Ectodermal cell (in vitro differentiated cells): ENCODE data around the gene HPCAL1.
"Not testable (repeated sequence)": the region's sequence is repeated elsewhere in the genome, so short reads cannot be mapped to it uniquely, and the experiment has no call there.

ENCODE experiments used
- H3K27ac ChIP-seq: 2 replicates; pipeline ENCODE4 v1.7.0; 2013; ENCODE audit warnings: mild to moderate bottlenecking, low read depth, low read length; ENCODE audit not compliant: insufficient read depth, poor library complexity, severe bottlenecking
- H3K27me3 ChIP-seq: 2 replicates; pipeline ENCODE4 v1.7.0; 2013; ENCODE audit warnings: mild to moderate bottlenecking, low read length; ENCODE audit not compliant: insufficient read depth, control insufficient read depth, poor library complexity, severe bottlenecking
- H3K36me3 ChIP-seq: one replicate; pipeline ENCODE4 v1.7.0; 2013; ENCODE audit warnings: low read length; ENCODE audit not compliant: control insufficient read depth, insufficient read depth
- H3K4me1 ChIP-seq: one replicate; pipeline ENCODE4 v1.7.0; 2013; ENCODE audit warnings: low read length; ENCODE audit not compliant: control insufficient read depth, insufficient read depth
- H3K4me3 ChIP-seq: 2 replicates; pipeline ENCODE4 v1.7.0; 2013; ENCODE audit warnings: low read depth, low read length, control low read depth; ENCODE audit not compliant: insufficient read depth
- H3K9me3 ChIP-seq: 2 replicates; pipeline ENCODE4 v1.7.0; 2013; ENCODE audit warnings: mild to moderate bottlenecking, low read length, moderate library complexity; ENCODE audit not compliant: control insufficient read depth
- WGBS, 2 experiments: methylation state at CpG; one replicate each; pipeline ENCODE4 v1.1.7; 2013; ENCODE audit warnings: missing lambda C conversion rate in 2 of 2; 5-methylcytosine and 5-hydroxymethylcytosine counted together

HPCAL1 gene

DNA sequence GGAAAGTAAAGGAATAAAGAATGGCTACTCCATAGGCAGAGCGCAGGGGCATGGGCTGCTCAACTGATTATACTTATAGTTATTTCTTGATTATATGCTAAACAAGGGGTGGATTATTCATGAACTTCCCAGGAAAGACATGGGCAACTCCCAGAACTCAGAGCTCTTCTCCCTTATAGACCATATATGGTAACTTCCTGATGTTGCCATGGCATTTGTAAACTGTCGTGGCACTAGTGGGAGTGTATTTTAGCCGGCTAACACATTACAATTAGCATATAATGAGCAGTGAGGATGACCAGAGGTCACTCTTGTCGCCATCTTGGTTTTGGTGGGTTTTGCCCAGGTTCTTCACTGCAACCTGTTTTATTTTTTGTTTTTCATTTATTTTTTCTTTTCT lies 7.1 kb upstream of the HPCAL1 start:
- not testable (repeated sequence) for H3K27ac ChIP-seq, H3K4me1 ChIP-seq, H3K4me3 ChIP-seq, H3K9me3 ChIP-seq, H3K27me3 ChIP-seq, H3K36me3 ChIP-seq
- 97 to 99% methylated on average over 3 to 4 of the region's 4 CpGs for WGBS, 2 experiments

DNA sequence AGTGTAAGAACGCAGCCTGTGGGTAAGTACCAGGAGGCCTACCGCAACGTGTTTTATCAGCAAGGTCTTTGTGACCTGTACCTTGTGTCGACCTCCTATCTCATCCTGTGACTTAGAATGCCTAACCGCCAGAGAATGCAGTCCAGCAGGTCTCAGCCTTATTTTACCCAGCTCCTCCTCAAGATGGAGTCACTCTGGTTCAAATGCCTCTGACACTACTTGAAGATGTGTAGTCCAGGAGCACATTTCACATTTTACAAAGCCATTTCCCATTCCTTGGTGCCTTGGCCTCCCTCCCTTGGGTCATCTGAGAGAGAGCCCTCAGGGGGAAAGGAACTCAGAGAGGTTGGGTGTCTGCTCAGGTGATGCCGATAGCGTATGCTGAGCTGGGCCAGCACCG lies 6.6 kb upstream of the HPCAL1 start:
- 93 to 95% methylated on average over 8 of the region's 8 CpGs for WGBS, 2 experiments
- Histone ChIP-seq H3K36me3 (no peaks in the 10 kb centered on the region), H3K27me3 (no peaks in the 10 kb centered on the region), H3K4me1 (no peaks in the 10 kb centered on the region), H3K9me3 (no peaks in the 10 kb centered on the region), H3K4me3 (no peak overlapping the region), H3K27ac (no peak overlapping the region)

DNA sequence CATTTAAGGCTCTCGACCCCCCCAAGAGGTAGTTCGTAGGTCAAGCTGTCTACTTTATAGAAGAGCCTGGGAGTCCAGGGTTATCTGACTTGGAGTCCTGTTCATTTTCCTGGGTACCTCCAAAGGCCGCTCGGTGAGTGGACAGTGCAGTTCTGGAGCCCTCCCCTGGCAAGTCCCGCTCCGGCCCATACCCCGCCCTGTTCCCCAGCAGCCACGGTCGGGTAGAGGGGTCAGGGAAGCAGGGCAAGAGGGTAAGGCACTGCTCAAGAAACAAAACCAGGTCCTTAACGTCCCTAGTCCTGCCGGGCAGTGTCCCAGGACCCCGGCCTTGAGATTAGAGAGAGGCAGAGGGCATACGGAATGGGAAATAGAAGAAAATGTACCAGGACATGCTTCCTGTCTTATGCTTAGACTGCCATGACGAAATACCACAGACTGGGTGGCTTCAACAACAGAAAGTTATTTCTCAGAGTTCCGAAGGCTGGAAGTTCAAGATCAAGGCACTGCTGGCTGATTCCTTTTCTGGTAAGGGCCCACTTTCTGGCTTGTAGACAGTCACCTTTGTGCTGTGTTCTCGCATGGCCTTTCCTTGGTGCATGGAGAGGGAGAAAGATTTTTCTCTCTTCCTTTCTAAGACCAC lies 5.4 kb upstream of the HPCAL1 start:
- WGBS, 2 experiments: 91 to 93% methylated on average over 15 to 16 of the region's 16 CpGs

DNA sequence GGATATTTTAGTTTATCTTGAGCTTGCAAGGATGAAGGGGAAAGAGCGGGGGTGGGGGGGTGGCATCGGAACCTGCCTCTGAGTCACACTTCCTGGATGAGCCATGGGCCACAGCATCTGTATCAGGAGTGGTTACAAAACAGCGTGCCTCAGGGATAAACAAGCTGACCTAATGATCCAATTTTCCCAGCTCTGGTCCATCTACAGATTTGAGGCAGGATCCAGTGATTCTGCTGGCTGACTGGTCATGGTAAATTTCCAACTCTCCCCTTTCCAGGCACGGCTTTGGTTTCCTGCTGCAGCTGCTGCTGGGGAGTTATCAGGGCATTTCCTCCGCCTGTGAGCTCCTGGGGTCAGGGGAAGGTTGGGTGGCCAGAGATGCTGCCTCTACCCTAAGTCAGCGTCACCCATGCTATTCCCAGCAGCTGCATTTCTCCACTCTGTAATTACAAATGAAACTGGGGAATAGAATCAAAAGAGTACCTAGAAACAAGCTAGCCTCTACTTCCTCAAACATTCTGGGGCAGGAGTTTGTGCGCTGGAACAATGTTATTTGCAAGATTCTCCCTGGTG lies 4.7 kb upstream of the HPCAL1 start:
- H3K27ac ChIP-seq: no peak overlapping the region
- H3K36me3 ChIP-seq: no peaks in the 10 kb centered on the region
- no peaks in the 10 kb centered on the region for H3K9me3 ChIP-seq
- peaks cover 4% of the 10 kb centered on the region for H3K27me3 ChIP-seq
- no peak overlapping the region for H3K4me3 ChIP-seq
- 79 to 85% methylated on average over 7 of the region's 7 CpGs for WGBS, 2 experiments
- peaks cover 5% of the 10 kb centered on the region for H3K4me1 ChIP-seq

More for the DNA sequence above, 5.4 kb upstream of the HPCAL1 start:
- Histone ChIP-seq H3K27me3 (no peaks in the 10 kb centered on the region), H3K4me1 (peaks cover 5% of the 10 kb centered on the region), H3K4me3 (no peak overlapping the region), H3K9me3 (no peaks in the 10 kb centered on the region), H3K36me3 (no peaks in the 10 kb centered on the region), H3K27ac (no peak overlapping the region)

DNA sequence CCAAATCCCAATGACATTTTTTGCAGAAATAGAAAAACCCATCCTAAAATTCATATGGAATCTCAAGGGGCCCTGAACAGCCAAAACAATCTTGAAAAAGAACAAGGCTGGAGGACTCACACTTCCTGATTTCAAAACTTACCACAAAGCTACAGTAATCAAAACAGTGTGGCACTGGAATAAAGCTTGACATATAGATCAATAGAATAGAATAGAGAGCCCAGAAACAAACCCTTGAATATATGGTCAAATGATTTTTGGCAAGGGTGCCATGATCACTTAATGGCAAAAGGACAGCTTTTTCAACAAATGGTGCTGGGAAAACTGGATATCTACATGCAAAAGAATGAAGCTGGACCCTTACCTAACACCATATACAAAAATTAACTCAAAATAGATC lies 3.9 kb upstream of the HPCAL1 start:
- H3K9me3 ChIP-seq, H3K36me3 ChIP-seq, H3K4me1 ChIP-seq, H3K4me3 ChIP-seq, H3K27ac ChIP-seq: not testable (repeated sequence)
- peaks cover 11% of the 10 kb centered on the region for H3K27me3 ChIP-seq

DNA sequence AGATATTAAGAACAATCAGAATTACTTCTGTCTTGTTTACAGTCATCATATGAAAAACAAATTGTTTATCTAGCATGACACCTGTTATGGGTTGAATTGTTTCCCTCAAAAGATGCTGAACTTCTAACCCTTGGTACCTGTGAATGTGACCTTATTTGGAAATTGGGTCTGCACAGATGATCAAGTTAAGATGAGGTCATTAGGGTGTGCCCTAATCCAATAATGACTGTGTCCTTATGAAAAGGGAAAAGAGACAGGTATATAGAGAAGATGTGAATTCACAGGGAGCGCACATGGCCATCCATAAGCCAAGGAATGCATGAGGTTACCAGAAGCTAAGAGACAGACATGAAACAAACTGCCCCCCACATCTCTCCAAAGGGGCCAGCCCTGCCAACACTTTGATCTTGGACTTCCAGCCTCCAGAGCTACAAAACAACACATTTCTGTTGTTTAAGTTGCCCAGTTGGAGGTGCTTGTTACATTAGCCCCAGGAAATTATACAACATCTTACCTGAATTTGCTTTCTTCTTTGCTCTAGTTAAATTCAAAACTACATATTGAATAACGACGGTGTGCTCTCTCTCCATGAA lies 2.3 kb upstream of the HPCAL1 start:
- Histone ChIP-seq H3K9me3 (no peaks in the 10 kb centered on the region), H3K27ac (no peak overlapping the region), H3K36me3 (no peaks in the 10 kb centered on the region), H3K4me1 (peaks cover 15% of the 10 kb centered on the region), H3K4me3 (no peak overlapping the region), H3K27me3 (peaks cover 28% of the 10 kb centered on the region)
- 91 to 94% methylated on average over 3 of the region's 3 CpGs for WGBS, 2 experiments

DNA sequence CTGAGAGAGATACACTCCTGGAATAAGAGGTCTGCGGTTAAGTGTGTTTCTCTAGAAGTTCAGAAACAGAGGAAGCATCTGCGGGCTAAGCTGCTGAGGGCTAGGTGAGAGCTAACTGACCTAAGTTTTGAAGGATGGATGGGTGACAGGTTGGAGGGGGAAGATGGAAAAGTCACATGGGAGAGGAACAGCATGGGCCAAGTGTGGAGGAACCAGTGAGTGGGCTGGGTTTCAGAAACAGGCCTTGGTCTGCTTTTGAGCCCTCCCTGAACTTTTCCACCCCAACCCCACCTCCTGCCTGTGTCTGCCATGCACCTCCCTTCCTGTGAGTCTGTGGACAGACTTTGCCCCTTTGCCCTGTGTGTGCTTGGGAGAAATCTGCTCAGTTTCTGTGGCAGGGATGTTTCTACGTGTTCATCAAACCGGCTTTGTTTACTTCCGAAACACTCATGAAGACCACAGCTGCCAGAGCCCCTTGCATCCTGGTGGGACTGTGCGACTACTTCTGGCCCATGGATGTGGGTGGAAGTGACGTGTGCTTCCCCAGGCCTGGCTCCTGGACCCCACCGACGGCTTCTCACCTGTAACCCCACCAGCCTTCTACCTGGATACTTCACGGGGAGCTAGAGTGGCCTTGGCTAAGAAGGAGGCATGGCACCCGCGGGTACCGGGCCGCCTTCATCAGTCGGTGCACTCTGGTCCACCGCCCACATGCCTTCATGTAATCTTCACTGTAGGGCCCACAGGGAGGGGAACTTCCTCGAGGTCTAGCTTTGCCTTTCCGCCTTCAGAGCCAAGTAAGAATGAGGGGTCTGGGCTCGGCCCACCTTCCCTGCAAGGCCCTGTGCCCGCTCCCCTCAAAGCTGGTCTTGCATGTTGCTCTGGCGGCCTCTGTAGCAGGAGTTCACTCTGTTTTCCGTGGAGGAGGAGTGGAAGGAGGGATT lies 1.4 kb upstream of the HPCAL1 start:
- Histone ChIP-seq H3K27me3 (peaks cover 36% of the 10 kb centered on the region), H3K36me3 (no peaks in the 10 kb centered on the region), H3K27ac (peak overlapping the region; percentile 53), H3K9me3 (no peaks in the 10 kb centered on the region), H3K4me3 (no peak overlapping the region), H3K4me1 (peaks cover 15% of the 10 kb centered on the region)
- WGBS, 2 experiments: 89 to 90% methylated on average over 22 of the region's 22 CpGs

DNA sequence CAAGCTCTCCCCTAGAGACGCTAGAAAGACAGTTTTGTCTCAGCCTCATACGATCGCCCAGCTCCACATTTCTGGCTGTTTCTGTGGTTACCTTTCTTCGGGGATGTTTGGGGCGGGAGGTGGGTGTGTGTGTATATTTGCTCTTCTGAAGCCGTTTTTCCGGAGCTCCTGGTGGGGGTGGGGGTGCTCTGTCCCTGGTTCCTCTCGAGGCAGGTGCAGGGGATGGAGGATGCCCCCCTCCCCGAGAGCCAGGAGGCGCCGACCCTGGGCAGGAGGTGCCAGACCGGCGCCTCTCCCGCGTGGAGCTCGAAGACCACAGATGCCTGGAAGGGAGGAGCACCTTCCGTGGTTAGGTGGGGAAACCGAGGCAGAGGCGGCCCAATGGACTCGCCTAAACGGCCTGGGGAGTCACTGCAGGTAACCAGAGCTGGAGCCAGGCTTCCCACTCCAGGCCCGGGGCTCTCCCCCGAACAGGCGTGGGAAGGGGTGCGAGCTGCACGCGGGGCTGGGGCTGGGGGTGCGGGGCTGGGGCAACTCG lies 694 bp upstream of the HPCAL1 start:
- H3K36me3 ChIP-seq: no peaks in the 10 kb centered on the region
- H3K4me3 ChIP-seq: peak overlapping the region; percentile 27
- H3K27me3 ChIP-seq: peaks cover 44% of the 10 kb centered on the region
- no peaks in the 10 kb centered on the region for H3K9me3 ChIP-seq
- 42 to 44% methylated on average over 29 of the region's 29 CpGs for WGBS, 2 experiments
- H3K27ac ChIP-seq: peak overlapping the region; percentile 53
- H3K4me1 ChIP-seq: peaks cover 15% of the 10 kb centered on the region

DNA sequence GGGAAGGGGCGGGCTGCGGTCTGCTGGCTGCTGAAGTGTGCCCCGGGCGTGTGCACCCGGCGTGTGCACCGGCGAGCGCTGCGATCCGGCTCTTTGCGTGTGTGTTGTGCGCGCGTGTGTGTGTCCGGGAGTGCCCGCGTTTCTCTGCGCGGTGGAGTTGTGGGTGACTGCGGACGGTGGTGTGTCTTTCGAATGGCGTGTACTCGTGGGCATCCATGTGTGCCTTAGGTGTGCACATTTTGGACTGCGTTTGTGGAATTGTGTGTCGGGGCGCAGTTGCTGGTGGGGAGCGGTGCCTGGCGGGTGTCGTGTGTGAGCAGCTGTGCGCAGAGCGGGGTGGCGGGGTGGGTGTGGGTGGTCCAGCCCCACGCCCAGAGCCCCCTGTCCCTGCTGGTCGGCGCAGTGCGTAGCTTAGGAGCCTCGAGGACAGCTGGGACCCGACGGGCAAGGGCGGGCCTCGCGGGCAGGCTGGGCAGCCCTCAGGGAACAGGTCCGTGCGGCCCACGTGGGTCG lies 533 bp downstream of the HPCAL1 start:
- peak overlapping the region; percentile 57 for H3K4me3 ChIP-seq
- H3K27me3 ChIP-seq: peaks cover 50% of the 10 kb centered on the region
- H3K9me3 ChIP-seq: no peaks in the 10 kb centered on the region
- peaks cover 15% of the 10 kb centered on the region for H3K4me1 ChIP-seq
- no peaks in the 10 kb centered on the region for H3K36me3 ChIP-seq
- 2 to 3% methylated on average over 48 of the region's 48 CpGs for WGBS, 2 experiments
- no peak overlapping the region for H3K27ac ChIP-seq
